Neural progenitor cell (in vitro differentiated cells): ENCODE measurements around the gene SYT1. TPM values are rescaled to one million over a fixed set of nuclear protein-coding genes. Genes with fewer than 3 reads are reported as not detected.

Source experiments
- DNase-seq: peaks from one replicate; pipeline ENCODE4 v3.0.0-alpha.2; 2016; ENCODE audit warnings: low spot score
- H2AFZ ChIP-seq: fragments of 200-600 bp; sonication (generic); replicated peaks from 2 replicates; pipeline ENCODE4 v1.6.1; 2016; ENCODE audit warnings: antibody characterized with exemption
- H3F3A ChIP-seq: fragments of 200-600 bp; sonication (generic); 2 replicates; pipeline ENCODE4 v1.6.1; 2016; ENCODE audit warnings: antibody characterized with exemption, low read depth
- H3K27ac ChIP-seq: fragments of 200-600 bp; sonication (generic); 2 replicates; pipeline ENCODE4 v1.5.1; 2016; ENCODE audit warnings: mild to moderate bottlenecking
- H3K27me3 ChIP-seq: fragments of 200-600 bp; sonication (generic); 2 replicates; pipeline ENCODE4 v1.6.1; 2016; ENCODE audit warnings: mild to moderate bottlenecking, moderate library complexity
- H3K36me3 ChIP-seq: fragments of 200-600 bp; sonication (generic); 2 replicates; pipeline ENCODE4 v1.5.1; 2016
- H3K4me1 ChIP-seq: fragments of 200-600 bp; sonication (generic); 2 replicates; pipeline ENCODE4 v1.6.1; 2016; ENCODE audit warnings: mixed run types
- H3K4me2 ChIP-seq: fragments of 200-600 bp; sonication (generic); 2 replicates; pipeline ENCODE4 v1.6.1; 2016
- H3K4me3 ChIP-seq: fragments of 200-600 bp; sonication (generic); 2 replicates; pipeline ENCODE4 v1.5.1; 2016
- H3K79me2 ChIP-seq: fragments of 200-600 bp; sonication (generic); 2 replicates; pipeline ENCODE4 v1.6.1; 2016; ENCODE audit warnings: low read depth
- H3K9ac ChIP-seq: fragments of 200-600 bp; sonication (generic); 2 replicates; pipeline ENCODE4 v1.6.1; 2016
- H3K9me3 ChIP-seq: fragments of 200-600 bp; sonication (generic); 2 replicates; pipeline ENCODE4 v1.5.1; 2016; ENCODE audit warnings: low read depth
- H4K20me1 ChIP-seq: fragments of 200-600 bp; sonication (generic); 2 replicates; pipeline ENCODE4 v1.6.1; 2016; ENCODE audit warnings: low read depth
- H3K27ac Mint-ChIP-seq: 3 replicates; pipeline ENCODE4 v1.8.0; 2021; ENCODE audit warnings: mixed read lengths
- H3K27me3 Mint-ChIP-seq: 2 replicates; pipeline ENCODE4 v1.8.0; 2022; ENCODE audit warnings: low read depth, mild to moderate bottlenecking, inconsistent platforms, moderate library complexity, mixed read lengths; ENCODE audit not compliant: insufficient read depth
- H3K36me3 Mint-ChIP-seq: 3 replicates; pipeline ENCODE4 v1.8.0; 2021; ENCODE audit warnings: mixed read lengths
- H3K4me1 Mint-ChIP-seq: 3 replicates; pipeline ENCODE4 v1.8.0; 2021; ENCODE audit warnings: mixed read lengths
- H3K4me3 Mint-ChIP-seq: 3 replicates; pipeline ENCODE4 v1.8.0; 2021; ENCODE audit warnings: mild to moderate bottlenecking, moderate library complexity, mixed read lengths
- H3K9me3 Mint-ChIP-seq: 3 replicates; pipeline ENCODE4 v1.8.0; 2020; ENCODE audit warnings: mixed read lengths
- CTCF ChIP-seq: fragments of 200-600 bp; sonication (generic); IDR thresholded peaks from 2 replicates; pipeline ENCODE4 v1.5.1; 2017; ENCODE audit warnings: antibody characterized with exemption, mild to moderate bottlenecking
- EZH2 ChIP-seq: fragments of 200-600 bp; sonication (generic); IDR thresholded peaks from 2 replicates; pipeline ENCODE4 v1.6.1; 2017; ENCODE audit warnings: antibody characterized with exemption, mild to moderate bottlenecking, moderate library complexity
- EZH2phosphoT487 ChIP-seq: fragments of 200-600 bp; sonication (generic); IDR thresholded peaks from 2 replicates; pipeline ENCODE4 v1.6.1; 2017; ENCODE audit warnings: antibody characterized with exemption
- total RNA-seq: library from RNA; depleted of rRNA; stranded (reverse); fragments of >200 nt; gene quantifications from 2 replicates; pipeline ENCODE4 v1.2.3, GENCODE V29; 2015; ENCODE audit warnings: low replicate concordance

SYT1 gene
- total RNA-seq, 1 donor from 2014 or later: 36.9 TPM

GRCh38 chr12:79433465-79434072, 569.0 kb downstream of the SYT1 start:
- Histone ChIP-seq H3K36me3 (no peaks in the 10 kb centered on the region), H3K79me2 (no peaks in the 10 kb centered on the region), H3F3A (no peaks in the 10 kb centered on the region), H2AFZ (no peak overlapping the region), H3K27me3 (no peaks in the 10 kb centered on the region), H3K4me1 (no peaks in the 10 kb centered on the region), H3K9ac (no peak overlapping the region), H4K20me1 (no peaks in the 10 kb centered on the region), H3K9me3 (no peaks in the 10 kb centered on the region), H3K4me3 (no peak overlapping the region), H3K27ac (no peak overlapping the region), H3K4me2 (no peak overlapping the region)
- H3K27ac Mint-ChIP-seq: no peak overlapping the region
- H3K4me1 Mint-ChIP-seq: peaks cover 5% of the 10 kb centered on the region
- no peak overlapping the region for H3K4me3 Mint-ChIP-seq
- DNase-seq: no peak
- no peaks in the 10 kb centered on the region for H3K27me3 Mint-ChIP-seq
- no peaks in the 10 kb centered on the region for H3K9me3 Mint-ChIP-seq
- H3K36me3 Mint-ChIP-seq: no peaks in the 10 kb centered on the region
- TF ChIP-seq EZH2: no peak
- no peak for TF ChIP-seq EZH2phosphoT487
- TF ChIP-seq CTCF: no peak

- H3K9me3 Mint-ChIP-seq: no peaks in the 10 kb centered on the region
- H3K79me2 ChIP-seq: no peaks in the 10 kb centered on the region
- no peaks in the 10 kb centered on the region for H3K9me3 ChIP-seq
- no peak for DNase-seq
- no peaks in the 10 kb centered on the region for H3K27me3 Mint-ChIP-seq
- no peak overlapping the region for H3K4me3 Mint-ChIP-seq
- no peak overlapping the region for H3K27ac ChIP-seq
- no peaks in the 10 kb centered on the region for H3F3A ChIP-seq
- H3K4me2 ChIP-seq: no peak overlapping the region
- H3K27ac Mint-ChIP-seq: no peak overlapping the region
- no peak overlapping the region for H2AFZ ChIP-seq
- no peaks in the 10 kb centered on the region for H3K36me3 ChIP-seq
- H3K4me3 ChIP-seq: no peak overlapping the region
- TF ChIP-seq EZH2 (no peak), CTCF (no peak), EZH2phosphoT487 (no peak)
- H3K27me3 ChIP-seq: no peaks in the 10 kb centered on the region
- no peaks in the 10 kb centered on the region for H4K20me1 ChIP-seq
- H3K36me3 Mint-ChIP-seq: no peaks in the 10 kb centered on the region
- no peak overlapping the region for H3K9ac ChIP-seq
- H3K4me1 Mint-ChIP-seq: peaks cover 5% of the 10 kb centered on the region
- no peaks in the 10 kb centered on the region for H3K4me1 ChIP-seq
Observed at GRCh38 chr12:79434561-79434960, 570.0 kb downstream of the SYT1 start.

GRCh38 chr12:79435742-79436141, 571.2 kb downstream of the SYT1 start:
- no peak overlapping the region for H3K4me2 ChIP-seq
- no peak overlapping the region for H3K27ac Mint-ChIP-seq
- H3K4me1 ChIP-seq: no peaks in the 10 kb centered on the region
- no peaks in the 10 kb centered on the region for H3K79me2 ChIP-seq
- H4K20me1 ChIP-seq: no peaks in the 10 kb centered on the region
- no peaks in the 10 kb centered on the region for H3K9me3 ChIP-seq
- H3K9me3 Mint-ChIP-seq: no peaks in the 10 kb centered on the region
- no peaks in the 10 kb centered on the region for H3K27me3 ChIP-seq
- H3K4me1 Mint-ChIP-seq: peaks cover 5% of the 10 kb centered on the region
- no peaks in the 10 kb centered on the region for H3F3A ChIP-seq
- DNase-seq: no peak
- no peaks in the 10 kb centered on the region for H3K27me3 Mint-ChIP-seq
- no peaks in the 10 kb centered on the region for H3K36me3 Mint-ChIP-seq
- no peak overlapping the region for H3K4me3 Mint-ChIP-seq
- H3K4me3 ChIP-seq: no peak overlapping the region
- H3K27ac ChIP-seq: no peak overlapping the region
- TF ChIP-seq CTCF (no peak), EZH2 (no peak), EZH2phosphoT487 (no peak)
- H2AFZ ChIP-seq: no peak overlapping the region
- H3K9ac ChIP-seq: no peak overlapping the region
- no peaks in the 10 kb centered on the region for H3K36me3 ChIP-seq
